Mucosa of stomach (tissue), 1 donor: ENCODE measurements around the gene ADGRD2.

Experiments used
- H3K27me3 ChIP-seq: one replicate; pipeline ENCODE4 v1.7.0; 2013; ENCODE audit warnings: mild to moderate bottlenecking, low read length; ENCODE audit not compliant: control insufficient read depth, insufficient read depth
- H3K36me3 ChIP-seq: one replicate; pipeline ENCODE4 v1.7.0; 2013; ENCODE audit warnings: low read length; ENCODE audit not compliant: control insufficient read depth, insufficient read depth
- H3K4me1 ChIP-seq: one replicate; pipeline ENCODE4 v1.7.0; 2013; ENCODE audit warnings: mild to moderate bottlenecking, low read length; ENCODE audit not compliant: control insufficient read depth, insufficient read depth
- H3K4me3 ChIP-seq: one replicate; pipeline ENCODE4 v1.7.0; 2013; ENCODE audit warnings: low read length
- H3K9ac ChIP-seq: one replicate; pipeline ENCODE4 v1.7.0; 2013; ENCODE audit warnings: mild to moderate bottlenecking, low read length, moderate library complexity
- H3K9me3 ChIP-seq: one replicate; pipeline ENCODE4 v1.7.0; 2013; ENCODE audit warnings: mild to moderate bottlenecking, low read length, moderate library complexity; ENCODE audit not compliant: control insufficient read depth
- donor health status: Pancreatic carcinoma.

ADGRD2 gene, protein sequence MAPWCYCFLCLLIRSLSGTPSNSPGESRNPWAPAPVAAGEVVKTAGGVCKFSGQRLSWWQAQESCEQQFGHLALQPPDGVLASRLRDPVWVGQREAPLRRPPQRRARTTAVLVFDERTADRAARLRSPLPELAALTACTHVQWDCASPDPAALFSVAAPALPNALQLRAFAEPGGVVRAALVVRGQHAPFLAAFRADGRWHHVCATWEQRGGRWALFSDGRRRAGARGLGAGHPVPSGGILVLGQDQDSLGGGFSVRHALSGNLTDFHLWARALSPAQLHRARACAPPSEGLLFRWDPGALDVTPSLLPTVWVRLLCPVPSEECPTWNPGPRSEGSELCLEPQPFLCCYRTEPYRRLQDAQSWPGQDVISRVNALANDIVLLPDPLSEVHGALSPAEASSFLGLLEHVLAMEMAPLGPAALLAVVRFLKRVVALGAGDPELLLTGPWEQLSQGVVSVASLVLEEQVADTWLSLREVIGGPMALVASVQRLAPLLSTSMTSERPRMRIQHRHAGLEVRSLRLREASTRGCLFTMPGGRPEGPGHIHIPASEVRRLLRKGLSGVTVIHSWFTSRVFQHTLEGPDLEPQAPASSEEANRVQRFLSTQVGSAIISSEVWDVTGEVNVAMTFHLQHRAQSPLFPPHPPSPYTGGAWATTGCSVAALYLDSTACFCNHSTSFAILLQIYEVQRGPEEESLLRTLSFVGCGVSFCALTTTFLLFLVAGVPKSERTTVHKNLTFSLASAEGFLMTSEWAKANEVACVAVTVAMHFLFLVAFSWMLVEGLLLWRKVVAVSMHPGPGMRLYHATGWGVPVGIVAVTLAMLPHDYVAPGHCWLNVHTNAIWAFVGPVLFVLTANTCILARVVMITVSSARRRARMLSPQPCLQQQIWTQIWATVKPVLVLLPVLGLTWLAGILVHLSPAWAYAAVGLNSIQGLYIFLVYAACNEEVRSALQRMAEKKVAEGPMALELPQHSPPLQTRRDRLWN

DNA sequence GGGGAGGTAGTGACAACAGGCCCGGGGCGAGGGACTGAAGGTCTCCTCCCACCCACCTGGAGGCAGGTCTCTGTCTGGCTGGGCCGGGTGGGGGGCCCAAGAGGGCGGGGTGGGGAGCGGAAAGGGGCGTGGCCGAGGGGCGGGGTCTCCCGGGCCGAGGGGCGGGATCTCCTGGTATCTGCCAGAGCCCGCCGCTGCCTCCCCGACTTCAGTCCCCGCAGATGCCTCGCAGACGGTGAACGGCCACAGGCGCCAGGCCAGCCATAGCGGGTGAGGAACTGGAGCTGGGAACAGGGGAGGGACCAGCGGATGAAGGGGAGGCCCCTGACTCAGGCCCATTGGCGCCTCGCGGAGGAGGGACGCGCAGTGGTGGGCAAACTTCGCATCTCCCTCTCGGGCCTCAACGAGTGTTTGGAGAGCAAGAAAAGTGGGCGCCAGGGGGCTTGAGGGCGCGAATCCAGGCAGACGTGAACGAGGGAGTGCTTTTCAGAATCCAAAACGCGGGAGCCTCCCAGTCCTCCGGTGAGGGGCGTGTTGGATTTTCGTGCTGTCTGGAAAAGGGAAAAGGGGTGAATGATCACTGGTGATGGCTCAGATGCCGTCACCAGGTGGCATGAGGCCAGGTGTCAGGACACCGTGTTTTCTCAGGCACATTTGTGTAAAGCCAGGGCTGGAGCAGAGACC is at the start of gene ADGRD2:
Gene ADGRD2, plus strand, starts transcription at position 211 of the 684 bp plus-strand sequence. CDS start 1,216 bp downstream, outside the sequence.
- Histone ChIP-seq H3K4me1 (no peaks in the 10 kb centered on the region), H3K9ac (no peak within 1 kb of the TSS), H3K36me3 (no peaks in the 10 kb centered on the region), H3K27me3 (peaks cover 49% of the 10 kb centered on the region), H3K9me3 (no peaks in the 10 kb centered on the region), H3K4me3 (no peak within 1 kb of the TSS)

DNA sequence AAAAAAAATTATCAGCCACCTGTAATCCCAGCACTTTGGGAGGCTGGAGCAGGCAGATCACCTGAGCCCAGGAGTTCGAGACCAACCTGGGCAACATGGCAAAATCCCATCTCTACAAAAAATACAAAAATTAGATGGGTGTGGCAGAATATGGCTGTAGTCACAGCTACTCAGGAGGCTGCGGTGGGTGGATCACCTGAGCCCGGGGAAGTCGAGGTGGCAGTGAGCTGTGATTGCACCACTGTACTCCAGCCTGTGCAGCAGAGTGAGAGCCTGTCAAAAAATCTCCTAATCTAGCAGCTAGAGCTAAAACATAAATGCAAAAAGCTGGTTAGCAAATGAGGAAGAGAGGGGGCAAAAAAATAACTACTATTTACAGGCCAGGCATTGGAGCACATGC is 47.0 kb upstream of the ADGRD2 start:
- H3K4me1 ChIP-seq, result peaks cover 5% of the 10 kb centered on the region
- H3K36me3 ChIP-seq, result no peaks in the 10 kb centered on the region
- no peak overlapping the region for H3K9ac ChIP-seq

DNA sequence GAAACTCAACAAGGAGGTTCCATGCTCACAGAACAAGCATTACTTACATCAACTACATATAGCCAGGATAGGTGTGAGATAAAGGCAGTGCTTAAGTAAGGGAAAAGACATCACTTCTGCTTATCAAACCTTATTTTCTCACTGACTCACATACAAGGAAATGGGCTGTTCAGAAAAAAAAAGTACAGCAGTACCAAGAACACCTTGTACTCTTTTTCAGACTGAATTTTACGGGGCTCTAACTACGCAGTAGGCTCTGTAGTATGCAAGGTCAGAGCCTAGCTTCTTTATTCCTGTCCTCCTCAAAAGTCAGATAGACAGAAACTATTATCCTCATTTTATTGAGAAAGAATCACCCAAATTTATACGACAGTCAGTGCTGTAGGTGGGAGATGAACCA is 40.8 kb upstream of the ADGRD2 start:
- H3K36me3 ChIP-seq, result no peaks in the 10 kb centered on the region
- peaks cover 5% of the 10 kb centered on the region for H3K4me1 ChIP-seq
- H3K9me3 ChIP-seq, result no peaks in the 10 kb centered on the region
- no peak overlapping the region for H3K4me3 ChIP-seq
- H3K27me3 ChIP-seq, result no peaks in the 10 kb centered on the region
- no peak overlapping the region for H3K9ac ChIP-seq

More for the DNA sequence above, 47.0 kb upstream of the ADGRD2 start:
- H3K27me3 ChIP-seq, result no peaks in the 10 kb centered on the region
- H3K9me3 ChIP-seq, result no peaks in the 10 kb centered on the region
- no peak overlapping the region for H3K4me3 ChIP-seq

- no peaks in the 10 kb centered on the region for H3K27me3 ChIP-seq
- peaks cover 5% of the 10 kb centered on the region for H3K4me1 ChIP-seq
- H3K4me3 ChIP-seq, result no peak overlapping the region
- no peaks in the 10 kb centered on the region for H3K36me3 ChIP-seq
- no peaks in the 10 kb centered on the region for H3K9me3 ChIP-seq
- no peak overlapping the region for H3K9ac ChIP-seq
Observed at GRCh38 chr9:124410321-124410913, 39.8 kb upstream of the ADGRD2 start.

- Histone ChIP-seq H3K36me3 (no peaks in the 10 kb centered on the region), H3K9ac (no peak overlapping the region), H3K4me1 (peaks cover 5% of the 10 kb centered on the region), H3K27me3 (no peaks in the 10 kb centered on the region), H3K9me3 (no peaks in the 10 kb centered on the region), H3K4me3 (no peak overlapping the region)
Observed at GRCh38 chr9:124411514-124412227, 38.6 kb upstream of the ADGRD2 start.

- H3K9ac ChIP-seq, result no peak overlapping the region
- peaks cover 5% of the 10 kb centered on the region for H3K4me1 ChIP-seq
- H3K27me3 ChIP-seq, result no peaks in the 10 kb centered on the region
- H3K9me3 ChIP-seq, result no peaks in the 10 kb centered on the region
- H3K36me3 ChIP-seq, result no peaks in the 10 kb centered on the region
- no peak overlapping the region for H3K4me3 ChIP-seq
Observed at GRCh38 chr9:124412228-124412575, 38.0 kb upstream of the ADGRD2 start.

DNA sequence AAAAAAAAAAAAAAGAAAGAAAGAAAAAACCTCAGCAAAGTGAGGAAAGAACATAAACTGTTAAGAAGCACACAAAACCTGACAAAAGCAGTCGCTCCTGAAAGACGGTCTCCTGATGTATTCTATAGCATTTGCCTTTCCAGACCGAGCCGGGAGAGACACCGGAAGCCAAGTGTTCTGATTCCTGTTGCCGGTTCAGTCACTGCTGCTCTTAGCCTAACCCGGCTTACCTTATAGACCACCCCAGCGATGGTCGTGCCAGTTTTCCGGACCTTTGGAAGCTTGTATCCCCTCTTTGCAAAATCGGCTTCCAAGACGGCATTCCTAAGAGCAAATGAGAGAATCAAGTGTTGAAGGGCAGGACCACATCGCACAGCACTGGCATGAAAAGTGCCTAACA is 35.6 kb upstream of the ADGRD2 start:
- H3K36me3 ChIP-seq, result no peaks in the 10 kb centered on the region
- peak overlapping the region; percentile 70 for H3K4me3 ChIP-seq
- peaks cover 5% of the 10 kb centered on the region for H3K4me1 ChIP-seq
- H3K9ac ChIP-seq, result peak overlapping the region; percentile 84
- H3K27me3 ChIP-seq, result no peaks in the 10 kb centered on the region
- H3K9me3 ChIP-seq, result no peaks in the 10 kb centered on the region

DNA sequence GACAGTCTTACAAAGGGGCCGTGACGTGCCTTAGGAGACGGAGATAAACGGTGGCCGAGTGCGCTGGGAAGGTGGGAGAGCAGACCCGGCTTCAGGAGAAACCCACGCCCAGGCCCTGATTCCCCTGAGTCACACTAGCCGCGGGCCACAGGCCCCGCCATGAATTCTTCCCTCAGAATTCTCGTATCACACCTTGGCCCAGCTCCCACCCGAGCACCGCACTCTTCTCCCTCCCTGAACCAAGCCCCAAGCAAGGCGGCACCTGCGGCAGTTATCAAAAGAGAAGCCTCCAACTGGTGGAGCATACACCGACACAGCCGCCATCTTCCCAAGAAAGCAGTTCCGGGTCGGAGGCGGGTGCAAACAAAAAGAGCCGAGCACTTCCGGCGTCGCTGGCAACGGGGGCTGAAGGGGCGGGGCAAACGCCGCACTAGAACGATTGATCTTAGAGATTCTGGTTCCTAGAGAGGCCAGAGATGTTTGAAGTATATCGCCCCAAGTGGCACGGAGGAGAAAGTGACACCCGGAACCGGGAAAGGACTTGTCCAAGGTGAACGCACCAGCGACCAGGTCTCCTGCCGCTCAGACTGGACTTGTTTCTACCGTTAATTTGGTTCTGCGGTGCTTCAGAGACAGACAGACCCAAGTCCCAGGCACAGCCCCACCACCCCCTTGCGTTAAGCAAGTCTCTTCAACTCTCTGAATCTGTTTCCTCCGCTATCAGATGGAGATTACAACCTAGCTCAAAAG is 35.0 kb upstream of the ADGRD2 start, which contains the start of gene PSMB7:
Gene PSMB7, minus strand, starts transcription at position 341 of the 750 bp plus-strand sequence. Its CDS starts 17 bp downstream, at position 324.
- peak within 1 kb of the TSS; percentile 84 for H3K9ac ChIP-seq
- peaks cover 5% of the 10 kb centered on the region for H3K4me1 ChIP-seq
- no peaks in the 10 kb centered on the region for H3K9me3 ChIP-seq
- H3K36me3 ChIP-seq, result no peaks in the 10 kb centered on the region
- H3K4me3 ChIP-seq, result peak within 1 kb of the TSS; percentile 70
- H3K27me3 ChIP-seq, result no peaks in the 10 kb centered on the region

DNA sequence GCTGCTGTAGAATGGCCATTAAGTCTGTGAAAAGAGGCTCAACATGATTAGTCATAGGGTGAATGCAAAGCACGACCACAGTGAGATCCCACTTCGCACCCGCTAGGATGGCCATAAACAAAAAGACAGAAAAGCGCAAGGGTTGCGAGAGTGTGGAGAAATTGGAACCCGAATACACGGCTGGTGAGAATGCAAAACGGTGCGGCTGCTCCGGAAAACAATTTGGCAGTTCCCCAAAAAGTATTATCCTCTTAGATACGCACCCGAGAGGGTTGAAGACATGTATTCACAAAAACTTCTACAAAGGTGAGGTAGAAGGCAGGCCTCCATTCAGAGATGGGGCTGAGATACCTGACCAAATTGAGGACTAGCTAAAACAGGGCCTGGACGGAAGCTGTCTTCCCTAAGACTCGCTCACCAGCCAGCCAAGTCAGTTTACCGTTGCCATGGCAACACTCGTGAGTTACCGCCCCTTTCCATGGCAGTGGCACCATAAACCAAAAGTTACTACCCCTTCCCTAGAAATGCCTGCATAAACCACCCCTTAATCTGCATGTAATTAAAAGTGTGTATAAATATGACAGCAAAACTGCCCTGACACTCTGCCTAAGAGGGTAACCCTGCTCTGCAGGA is 34.3 kb upstream of the ADGRD2 start:
- peaks cover 5% of the 10 kb centered on the region for H3K4me1 ChIP-seq
- no peaks in the 10 kb centered on the region for H3K9me3 ChIP-seq
- no peaks in the 10 kb centered on the region for H3K27me3 ChIP-seq
- peak overlapping the region; percentile 70 for H3K4me3 ChIP-seq
- no peak overlapping the region for H3K9ac ChIP-seq
- no peaks in the 10 kb centered on the region for H3K36me3 ChIP-seq

DNA sequence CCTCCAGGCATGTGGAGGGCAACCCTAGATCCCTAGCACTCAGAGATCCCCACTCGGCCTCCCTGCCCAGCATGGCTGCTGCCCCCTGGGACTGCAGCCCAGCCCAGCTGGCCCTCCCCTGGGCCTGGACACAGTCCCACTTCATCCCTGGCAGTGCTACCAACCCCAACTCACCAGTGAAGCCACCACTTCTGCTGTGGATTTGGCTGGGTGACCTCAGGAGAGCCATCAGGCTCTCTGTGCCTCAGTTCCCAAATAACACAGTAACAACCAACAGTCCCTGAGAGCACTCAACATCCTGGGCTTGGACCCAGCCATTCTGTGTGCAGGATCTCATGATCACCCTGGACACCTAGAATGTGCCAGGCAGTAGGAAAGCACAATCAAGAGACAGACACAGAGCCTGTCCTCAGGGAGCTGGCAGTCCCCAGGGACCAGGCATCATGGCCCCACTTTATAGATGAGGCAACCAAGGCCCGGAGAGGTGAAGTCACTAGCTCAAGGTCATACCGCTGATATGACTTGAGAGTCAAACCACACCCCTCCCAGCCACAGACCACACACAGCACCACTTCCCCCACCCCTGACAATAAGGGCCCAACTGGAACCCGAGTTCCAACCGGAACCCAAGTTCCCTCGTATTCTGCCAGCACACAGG is 30.3 kb upstream of the ADGRD2 start:
- no peak overlapping the region for H3K9ac ChIP-seq
- H3K27me3 ChIP-seq, result no peaks in the 10 kb centered on the region
- H3K4me3 ChIP-seq, result no peak overlapping the region
- no peaks in the 10 kb centered on the region for H3K4me1 ChIP-seq
- H3K9me3 ChIP-seq, result no peaks in the 10 kb centered on the region
- no peaks in the 10 kb centered on the region for H3K36me3 ChIP-seq
